ENCODE measurements around the gene GPRC5A.

Gene GPRC5A

GRCh38 chr12:12900786-12901157, 9.4 kb downstream of the GPRC5A start:
- TF ChIP-seq GABPA (IDR thresholded peaks at IDR 0.05; ENCODE audit: low read depth) (no peak), SPI1 (IDR thresholded peaks at IDR 0.05; ENCODE audit: borderline replicate concordance, low read depth) (no peak), POLR2AphosphoS5 (IDR thresholded peaks at IDR 0.05; ENCODE audit: low read depth) (no peak), CTCF (IDR thresholded peaks at IDR 0.05; ENCODE audit: insufficient read depth, low read length) (no peak)
- TF ChIP-seq, protein P1, sequence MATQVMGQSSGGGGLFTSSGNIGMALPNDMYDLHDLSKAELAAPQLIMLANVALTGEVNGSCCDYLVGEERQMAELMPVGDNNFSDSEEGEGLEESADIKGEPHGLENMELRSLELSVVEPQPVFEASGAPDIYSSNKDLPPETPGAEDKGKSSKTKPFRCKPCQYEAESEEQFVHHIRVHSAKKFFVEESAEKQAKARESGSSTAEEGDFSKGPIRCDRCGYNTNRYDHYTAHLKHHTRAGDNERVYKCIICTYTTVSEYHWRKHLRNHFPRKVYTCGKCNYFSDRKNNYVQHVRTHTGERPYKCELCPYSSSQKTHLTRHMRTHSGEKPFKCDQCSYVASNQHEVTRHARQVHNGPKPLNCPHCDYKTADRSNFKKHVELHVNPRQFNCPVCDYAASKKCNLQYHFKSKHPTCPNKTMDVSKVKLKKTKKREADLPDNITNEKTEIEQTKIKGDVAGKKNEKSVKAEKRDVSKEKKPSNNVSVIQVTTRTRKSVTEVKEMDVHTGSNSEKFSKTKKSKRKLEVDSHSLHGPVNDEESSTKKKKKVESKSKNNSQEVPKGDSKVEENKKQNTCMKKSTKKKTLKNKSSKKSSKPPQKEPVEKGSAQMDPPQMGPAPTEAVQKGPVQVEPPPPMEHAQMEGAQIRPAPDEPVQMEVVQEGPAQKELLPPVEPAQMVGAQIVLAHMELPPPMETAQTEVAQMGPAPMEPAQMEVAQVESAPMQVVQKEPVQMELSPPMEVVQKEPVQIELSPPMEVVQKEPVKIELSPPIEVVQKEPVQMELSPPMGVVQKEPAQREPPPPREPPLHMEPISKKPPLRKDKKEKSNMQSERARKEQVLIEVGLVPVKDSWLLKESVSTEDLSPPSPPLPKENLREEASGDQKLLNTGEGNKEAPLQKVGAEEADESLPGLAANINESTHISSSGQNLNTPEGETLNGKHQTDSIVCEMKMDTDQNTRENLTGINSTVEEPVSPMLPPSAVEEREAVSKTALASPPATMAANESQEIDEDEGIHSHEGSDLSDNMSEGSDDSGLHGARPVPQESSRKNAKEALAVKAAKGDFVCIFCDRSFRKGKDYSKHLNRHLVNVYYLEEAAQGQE (IDR thresholded peaks at IDR 0.05; ENCODE audit: insufficient replicate concordance, low read depth): no peak
- no peak for DNase-seq (ENCODE audit: low read depth in 1 of 2, low spot score in 1 of 2)
- peaks cover 5% of the 10 kb centered on the region for H3K27me3 ChIP-seq (ENCODE audit: insufficient read depth, poor library complexity, severe bottlenecking)
- no peak overlapping the region for H3K27ac ChIP-seq (replicated peaks)
- H3K4me3 ChIP-seq (replicated peaks; ENCODE audit: insufficient read depth, low read length): no peak overlapping the region

DNA sequence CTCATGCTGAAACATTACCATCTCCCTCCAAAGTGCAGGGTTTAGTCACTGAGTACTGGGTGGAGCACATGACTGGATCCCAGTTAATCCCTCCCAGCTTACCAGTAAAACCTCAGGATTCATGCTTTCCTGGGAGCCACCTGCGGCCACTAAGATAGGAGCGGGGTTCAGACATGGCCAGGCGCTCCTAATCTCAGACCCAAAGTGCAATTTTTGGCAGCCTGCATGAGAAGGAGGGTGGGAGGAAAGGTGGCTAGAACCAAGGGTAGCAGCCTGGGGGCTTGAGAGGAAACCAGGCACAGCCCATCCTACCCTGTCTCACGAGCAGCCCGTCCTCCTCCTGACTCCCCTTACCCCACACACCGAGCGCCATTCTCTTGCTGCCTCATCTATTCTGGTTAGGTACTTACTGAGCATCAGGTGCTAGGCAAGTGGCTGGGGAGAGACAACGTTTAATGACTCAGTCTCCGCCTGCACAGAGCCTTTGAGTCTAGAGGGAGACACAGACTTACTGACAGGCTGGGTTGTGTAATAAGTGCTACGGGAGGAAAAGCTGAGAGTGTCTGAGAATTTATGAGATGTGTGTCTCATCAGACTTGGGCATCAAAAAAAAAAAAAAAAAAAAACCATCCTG, 9.9 kb downstream of the GPRC5A start:
- TF ChIP-seq POLR2AphosphoS5 (IDR thresholded peaks at IDR 0.05; ENCODE audit: low read depth) (no peak), SPI1 (IDR thresholded peaks at IDR 0.05; ENCODE audit: borderline replicate concordance, low read depth) (no peak), CTCF (IDR thresholded peaks at IDR 0.05; ENCODE audit: insufficient read depth, low read length) (no peak), GABPA (IDR thresholded peaks at IDR 0.05; ENCODE audit: low read depth) (no peak)
- TF ChIP-seq, protein P1 (IDR thresholded peaks at IDR 0.05; ENCODE audit: insufficient replicate concordance, low read depth): no peak
- no peak overlapping the region for H3K27ac ChIP-seq (replicated peaks)
- no peak for DNase-seq (ENCODE audit: low read depth in 1 of 2, low spot score in 1 of 2)
- peaks cover 3% of the 10 kb centered on the region for H3K27me3 ChIP-seq (ENCODE audit: insufficient read depth, poor library complexity, severe bottlenecking)
- H3K4me3 ChIP-seq (replicated peaks; ENCODE audit: insufficient read depth, low read length): no peak overlapping the region

GRCh38 chr12:12902036-12902435, 10.7 kb downstream of the GPRC5A start:
- DNase-seq (ENCODE audit: low read depth in 1 of 2, low spot score in 1 of 2): no peak
- Histone ChIP-seq H3K27ac (replicated peaks) (no peak overlapping the region), H3K4me3 (replicated peaks; ENCODE audit: insufficient read depth, low read length) (no peak overlapping the region)

More at GRCh38 chr12:12902036-12902435, 10.7 kb downstream of the GPRC5A start:
- TF ChIP-seq SPI1 (IDR thresholded peaks at IDR 0.05; ENCODE audit: borderline replicate concordance, low read depth): no peak
- no peak for TF ChIP-seq CTCF (IDR thresholded peaks at IDR 0.05; ENCODE audit: insufficient read depth, low read length)
- TF ChIP-seq GABPA (IDR thresholded peaks at IDR 0.05; ENCODE audit: low read depth): no peak
- no peak for TF ChIP-seq POLR2AphosphoS5 (IDR thresholded peaks at IDR 0.05; ENCODE audit: low read depth)
- TF ChIP-seq, protein P1 (IDR thresholded peaks at IDR 0.05; ENCODE audit: insufficient replicate concordance, low read depth): no peak
- H3K27me3 ChIP-seq (ENCODE audit: insufficient read depth, poor library complexity, severe bottlenecking): no peaks in the 10 kb centered on the region

Measured in HL-60 (cell line).